Frontal cortex (tissue), 4 donors: ENCODE results near the gene TGFB1. TPM values are rescaled to one million over a fixed set of nuclear protein-coding genes. Genes with fewer than 3 reads are reported as not detected.
A peak's percentile ranks its signal among the peaks of the same experiment; 100 is the strongest.
"Not testable (repeated sequence)": the region's sequence is repeated elsewhere in the genome, so short reads cannot be mapped to it uniquely, and the experiment has no call there.

ENCODE experiments used
- DNase-seq, 2 donors: peaks; one replicate each; pipeline ENCODE4 v3.0.0; 2012; ENCODE audit warnings: low spot score in 2 of 2
- FAIRE-seq: peaks from 2 replicates; lab custom pipeline; 2012; peaks lifted over from hg19 to GRCh38; lab: Jason Lieb, UNC
- total RNA-seq: library from RNA; depleted of rRNA; stranded (reverse); fragments of >200 nt; gene quantifications from one replicate; pipeline ENCODE4 v1.2.3, GENCODE V29; 2014
- donor health status: control.
- donor health status: control.
- donor health status: control.

The TGFB1 gene
- total RNA-seq, 1 donor from 2014 or later = 0.41 TPM

- FAIRE-seq = no peak
Measured at GRCh38 chr19:41307954-41308449, 45.7 kb downstream of the TGFB1 start.

GRCh38 chr19:41307090-41307875 is 46.4 kb downstream of the TGFB1 start:
- FAIRE-seq (no peak), DNase-seq (no peak)

More at GRCh38 chr19:41307954-41308449, 45.7 kb downstream of the TGFB1 start:
- DNase-seq = no peak

GRCh38 chr19:41305927-41306793 is 47.6 kb downstream of the TGFB1 start:
- no peak for FAIRE-seq
- DNase-seq = no peak

- DNase-seq (no peak), FAIRE-seq (no peak)
Measured at GRCh38 chr19:41304706-41305483, 48.8 kb downstream of the TGFB1 start.

GRCh38 chr19:41303954-41304353 is 49.8 kb downstream of the TGFB1 start:
- DNase-seq = no peak
- FAIRE-seq = no peak

GRCh38 chr19:41302624-41303351 is 50.9 kb downstream of the TGFB1 start:
- FAIRE-seq = no peak
- DNase-seq = no peak

- no peak for DNase-seq
- FAIRE-seq = no peak
Measured at GRCh38 chr19:41300555-41300954, 53.2 kb downstream of the TGFB1 start.

- DNase-seq (peak in 1 of 2 donors; percentile 66), FAIRE-seq (no peak)
Measured at GRCh38 chr19:41299755-41300089, 54.0 kb downstream of the TGFB1 start.

GRCh38 chr19:41299046-41299754 is 54.5 kb downstream of the TGFB1 start:
- FAIRE-seq (no peak), DNase-seq (no peak)

- FAIRE-seq (no peak), DNase-seq (peak in 1 of 2 donors; percentile 46)
Measured at GRCh38 chr19:41298348-41298964, 55.3 kb downstream of the TGFB1 start.

GRCh38 chr19:41297628-41298347 is 55.9 kb downstream of the TGFB1 start:
- FAIRE-seq = no peak
- no peak for DNase-seq

- no peak for DNase-seq
- FAIRE-seq = no peak
Measured at GRCh38 chr19:41296433-41296871, 57.3 kb downstream of the TGFB1 start.

- no peak for FAIRE-seq
- no peak for DNase-seq
Measured at GRCh38 chr19:41295499-41295898, 58.2 kb downstream of the TGFB1 start.

GRCh38 chr19:41294393-41294792 is 59.3 kb downstream of the TGFB1 start:
- DNase-seq (no peak), FAIRE-seq (no peak)

GRCh38 chr19:41289814-41290213 is 63.9 kb downstream of the TGFB1 start:
- DNase-seq, FAIRE-seq: not testable (repeated sequence)

- FAIRE-seq = no peak
- DNase-seq = no peak
Measured at GRCh38 chr19:41288673-41289530, 64.8 kb downstream of the TGFB1 start.
